Activated naive CD4-positive, alpha-beta T cell treated with anti-CD3 and anti-CD28 coated beads, Interleukin-2, amount 50 U/mL, for 72 hours (primary cell): ENCODE data around the gene AFF3. TPM values are rescaled to one million over a fixed set of nuclear protein-coding genes. Genes with fewer than 3 reads are reported as not detected.
"Not testable (repeated sequence)": the region's sequence is repeated elsewhere in the genome, so short reads cannot be mapped to it uniquely, and the experiment has no call there.

ENCODE experiments used
- ATAC-seq, 2 donors: fragments of 150-1000 bp; cut with Tn5 transposase; 2 replicates each; pipeline ENCODE4 v1.10.0; 2021; ENCODE audit warnings: mild to moderate bottlenecking in 2 of 2, moderate library complexity in 2 of 2
- DNase-seq, 2 donors: peaks; one replicate each; pipeline ENCODE4 v3.0.0; 2021 to 2022; ENCODE audit warnings: low spot score in 2 of 2
- H3K27ac Mint-ChIP-seq, 2 donors: one replicate each; pipeline ENCODE4 v1.8.0; 2022; ENCODE audit warnings: mild to moderate bottlenecking in 2 of 2, mixed read lengths in 2 of 2
- H3K36me3 Mint-ChIP-seq, 2 donors: one replicate each; pipeline ENCODE4 v1.8.0; 2022; ENCODE audit warnings: mixed read lengths in 2 of 2
- H3K9me3 Mint-ChIP-seq, 2 donors: one replicate each; pipeline ENCODE4 v1.8.0; 2022; ENCODE audit warnings: mixed read lengths in 2 of 2
- total RNA-seq, 2 donors: library from RNA; stranded (reverse); gene quantifications; one replicate each; pipeline ENCODE4 v1.2.3, GENCODE V29; 2022

AFF3 gene
- total RNA-seq, 2 donors from 2014 or later: 1.5 to 5.2 TPM

DNA sequence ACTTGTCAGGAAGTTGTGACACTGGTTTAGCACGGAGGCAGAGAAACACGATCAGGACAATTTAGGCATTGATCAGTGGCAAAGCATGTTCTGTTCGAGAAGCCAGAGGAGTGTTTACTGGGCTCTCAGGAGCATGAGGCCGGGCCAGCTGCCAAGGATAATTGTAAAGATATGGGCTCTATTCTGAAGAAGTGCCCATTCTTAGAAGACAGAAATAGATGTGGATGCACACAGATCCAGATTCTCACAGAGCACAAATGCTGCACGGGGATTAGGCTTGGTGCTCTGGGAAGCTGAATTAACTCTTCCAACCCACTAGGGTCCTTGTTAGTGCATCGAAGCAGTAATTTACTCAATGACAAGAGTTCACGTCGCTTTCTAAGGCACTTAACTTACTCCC, 16.2 kb downstream of the AFF3 start:
- ATAC-seq: no peak

GRCh38 chr2:100125626-100126025, 16.8 kb downstream of the AFF3 start:
- Mint-ChIP-seq H3K36me3 (peaks cover 23 to 28% of the 10 kb centered on the region in 2 donors), H3K9me3 (peaks cover 12 to 28% of the 10 kb centered on the region in 2 donors), H3K27ac (no peak overlapping the region)
- DNase-seq (no peak), ATAC-seq (no peak)

More for the DNA sequence above, 16.2 kb downstream of the AFF3 start:
- H3K9me3 Mint-ChIP-seq: peaks cover 12 to 27% of the 10 kb centered on the region in 2 donors
- peaks cover 19 to 28% of the 10 kb centered on the region in 2 donors for H3K36me3 Mint-ChIP-seq
- DNase-seq: no peak
- H3K27ac Mint-ChIP-seq: no peak overlapping the region

DNA sequence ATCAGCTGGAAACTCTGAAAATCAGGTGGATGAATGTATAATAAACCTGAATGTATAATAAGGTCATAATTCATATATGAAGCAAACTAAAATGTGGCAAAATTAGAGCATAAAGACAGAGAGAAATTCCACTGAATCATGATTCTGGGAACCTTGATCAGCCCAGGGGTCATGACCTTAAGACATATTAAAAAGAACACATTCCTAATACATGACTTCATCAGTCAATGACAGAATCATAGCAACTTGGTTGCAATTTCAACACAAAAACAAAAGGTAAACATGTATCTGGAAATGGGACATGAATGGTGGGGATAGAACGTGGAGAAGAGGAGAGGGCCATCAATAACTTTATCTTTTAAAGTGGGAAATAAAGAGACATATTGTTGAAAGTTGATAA, 17.6 kb downstream of the AFF3 start:
- H3K9me3 Mint-ChIP-seq: peaks cover 12 to 28% of the 10 kb centered on the region in 2 donors
- no peak overlapping the region for H3K27ac Mint-ChIP-seq
- DNase-seq: no peak
- H3K36me3 Mint-ChIP-seq: peaks cover 23 to 28% of the 10 kb centered on the region in 2 donors
- ATAC-seq: no peak

GRCh38 chr2:100121124-100121718, 21.2 kb downstream of the AFF3 start:
- no peak for DNase-seq
- Mint-ChIP-seq H3K9me3 (peaks cover 12 to 41% of the 10 kb centered on the region in 2 donors), H3K27ac (no peak overlapping the region), H3K36me3 (peaks cover 23 to 46% of the 10 kb centered on the region in 2 donors)
- ATAC-seq: no peak

DNA sequence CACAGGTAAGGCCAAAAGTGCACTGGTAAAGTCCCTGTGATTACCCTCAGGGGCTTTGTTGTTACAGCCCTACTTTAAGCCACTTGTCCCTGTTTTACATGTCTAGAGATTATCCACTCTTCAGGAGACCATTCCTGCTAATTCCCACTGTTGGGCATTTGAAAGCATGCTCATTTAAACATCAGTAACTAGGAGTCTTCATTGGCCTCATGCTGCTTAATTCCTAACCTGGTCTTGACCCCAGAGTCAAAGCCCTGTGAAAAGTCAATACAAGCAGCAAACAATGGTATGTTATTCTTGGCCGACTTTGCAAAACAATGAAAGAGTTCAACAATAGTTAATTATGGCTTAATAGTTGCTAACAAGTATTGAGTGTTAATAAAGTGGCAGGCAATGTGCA, 23.2 kb downstream of the AFF3 start:
- no peak for DNase-seq
- H3K27ac Mint-ChIP-seq: no peak overlapping the region
- ATAC-seq: no peak
- peaks cover 13 to 31% of the 10 kb centered on the region in 2 donors for H3K36me3 Mint-ChIP-seq
- H3K9me3 Mint-ChIP-seq: peaks cover 5 to 33% of the 10 kb centered on the region in 2 donors

DNA sequence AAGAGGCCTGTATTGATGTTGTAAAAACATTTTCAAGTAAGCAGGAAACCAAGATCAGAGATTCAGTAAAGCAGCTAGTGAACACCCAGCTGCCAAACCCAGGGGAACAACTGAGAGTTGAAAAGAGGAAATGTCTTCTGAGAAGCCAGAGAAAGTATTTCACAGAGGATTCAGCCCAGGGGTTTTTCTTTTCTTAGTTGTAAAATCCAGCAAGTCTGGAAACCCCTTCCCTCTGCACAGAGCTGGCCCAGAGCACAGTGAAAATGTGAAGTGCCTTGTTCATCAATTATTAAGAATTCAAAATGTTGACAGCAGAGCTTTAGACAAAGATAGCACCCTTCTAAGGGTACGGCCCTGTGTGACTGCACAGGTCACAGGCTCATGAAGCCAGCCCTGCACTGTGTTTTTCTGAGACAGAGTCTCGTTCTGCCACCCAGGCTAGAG, 28.4 kb downstream of the AFF3 start:
- Mint-ChIP-seq H3K9me3 (peaks cover 0 to 17% of the 10 kb centered on the region in 2 donors), H3K36me3 (peaks cover 0 to 24% of the 10 kb centered on the region in 2 donors), H3K27ac (no peak overlapping the region)
- DNase-seq: no peak
- ATAC-seq: peak; percentile 16 to 53

GRCh38 chr2:100110614-100111000, 31.8 kb downstream of the AFF3 start:
- Mint-ChIP-seq H3K27ac (no peak overlapping the region), H3K36me3 (peaks cover 5 to 7% of the 10 kb centered on the region in 2 donors), H3K9me3 (no peaks in the 10 kb centered on the region)
- ATAC-seq (no peak), DNase-seq (no peak)

- ATAC-seq (no peak), DNase-seq (no peak)
- Mint-ChIP-seq H3K36me3 (peaks cover 8 to 9% of the 10 kb centered on the region in 2 donors), H3K27ac (no peak overlapping the region), H3K9me3 (no peaks in the 10 kb centered on the region)
Measured at GRCh38 chr2:100109986-100110613, 32.3 kb downstream of the AFF3 start.

DNA sequence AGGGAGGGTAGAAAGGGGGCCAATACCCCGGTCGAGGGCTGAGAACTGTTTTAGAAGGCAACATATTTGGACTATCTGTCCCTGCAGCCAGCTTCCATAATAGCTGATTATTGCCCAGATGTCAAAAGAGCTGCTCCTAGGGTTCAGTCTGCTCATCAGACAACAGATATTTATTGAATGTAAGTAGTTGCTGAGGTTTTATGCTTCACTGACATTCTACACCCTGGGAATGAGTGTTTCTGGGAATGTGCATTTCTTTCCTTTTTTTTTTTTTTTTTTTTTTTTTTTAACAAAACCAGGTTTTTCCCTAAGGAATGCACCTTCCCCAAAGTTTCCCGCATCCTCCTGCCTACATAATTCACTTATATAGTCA, 33.8 kb downstream of the AFF3 start:
- H3K36me3 Mint-ChIP-seq, DNase-seq, H3K27ac Mint-ChIP-seq, H3K9me3 Mint-ChIP-seq, ATAC-seq: not testable (repeated sequence)

GRCh38 chr2:100107906-100108647, 34.3 kb downstream of the AFF3 start:
- H3K27ac Mint-ChIP-seq: no peak overlapping the region
- DNase-seq: no peak
- H3K36me3 Mint-ChIP-seq: peaks cover 8 to 9% of the 10 kb centered on the region in 2 donors
- H3K9me3 Mint-ChIP-seq: no peaks in the 10 kb centered on the region
- ATAC-seq: no peak

GRCh38 chr2:100107440-100107839, 35.0 kb downstream of the AFF3 start:
- H3K27ac Mint-ChIP-seq: no peak overlapping the region
- H3K36me3 Mint-ChIP-seq: peaks cover 8 to 9% of the 10 kb centered on the region in 2 donors
- H3K9me3 Mint-ChIP-seq: no peaks in the 10 kb centered on the region
- ATAC-seq (no peak), DNase-seq (no peak)

GRCh38 chr2:100106460-100106859, 35.9 kb downstream of the AFF3 start:
- no peak overlapping the region for H3K27ac Mint-ChIP-seq
- no peaks in the 10 kb centered on the region for H3K9me3 Mint-ChIP-seq
- H3K36me3 Mint-ChIP-seq: peaks cover 8 to 9% of the 10 kb centered on the region in 2 donors
- no peak for ATAC-seq
- DNase-seq: no peak

DNA sequence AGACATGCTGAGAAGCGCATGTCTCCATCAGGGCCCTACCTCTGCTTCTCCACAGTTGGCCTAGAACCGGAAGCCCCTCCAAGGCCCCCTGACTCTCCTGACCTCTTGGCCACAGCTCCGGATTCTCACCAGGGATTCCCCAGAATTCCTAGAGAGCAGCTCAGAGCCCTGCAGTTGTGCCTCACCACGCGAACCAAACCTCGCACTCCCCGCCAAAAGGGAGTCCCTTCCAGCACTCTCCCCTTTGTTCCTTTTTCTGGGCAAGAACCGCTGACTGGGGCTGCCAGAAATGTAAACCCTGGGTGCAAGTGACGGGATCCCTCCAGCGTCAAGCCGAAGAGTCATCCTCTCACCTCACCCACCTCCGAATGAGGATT, 36.7 kb downstream of the AFF3 start:
- ATAC-seq (no peak), DNase-seq (no peak)
- H3K9me3 Mint-ChIP-seq: no peaks in the 10 kb centered on the region
- no peak overlapping the region for H3K27ac Mint-ChIP-seq
- H3K36me3 Mint-ChIP-seq: peaks cover 8 to 9% of the 10 kb centered on the region in 2 donors

DNA sequence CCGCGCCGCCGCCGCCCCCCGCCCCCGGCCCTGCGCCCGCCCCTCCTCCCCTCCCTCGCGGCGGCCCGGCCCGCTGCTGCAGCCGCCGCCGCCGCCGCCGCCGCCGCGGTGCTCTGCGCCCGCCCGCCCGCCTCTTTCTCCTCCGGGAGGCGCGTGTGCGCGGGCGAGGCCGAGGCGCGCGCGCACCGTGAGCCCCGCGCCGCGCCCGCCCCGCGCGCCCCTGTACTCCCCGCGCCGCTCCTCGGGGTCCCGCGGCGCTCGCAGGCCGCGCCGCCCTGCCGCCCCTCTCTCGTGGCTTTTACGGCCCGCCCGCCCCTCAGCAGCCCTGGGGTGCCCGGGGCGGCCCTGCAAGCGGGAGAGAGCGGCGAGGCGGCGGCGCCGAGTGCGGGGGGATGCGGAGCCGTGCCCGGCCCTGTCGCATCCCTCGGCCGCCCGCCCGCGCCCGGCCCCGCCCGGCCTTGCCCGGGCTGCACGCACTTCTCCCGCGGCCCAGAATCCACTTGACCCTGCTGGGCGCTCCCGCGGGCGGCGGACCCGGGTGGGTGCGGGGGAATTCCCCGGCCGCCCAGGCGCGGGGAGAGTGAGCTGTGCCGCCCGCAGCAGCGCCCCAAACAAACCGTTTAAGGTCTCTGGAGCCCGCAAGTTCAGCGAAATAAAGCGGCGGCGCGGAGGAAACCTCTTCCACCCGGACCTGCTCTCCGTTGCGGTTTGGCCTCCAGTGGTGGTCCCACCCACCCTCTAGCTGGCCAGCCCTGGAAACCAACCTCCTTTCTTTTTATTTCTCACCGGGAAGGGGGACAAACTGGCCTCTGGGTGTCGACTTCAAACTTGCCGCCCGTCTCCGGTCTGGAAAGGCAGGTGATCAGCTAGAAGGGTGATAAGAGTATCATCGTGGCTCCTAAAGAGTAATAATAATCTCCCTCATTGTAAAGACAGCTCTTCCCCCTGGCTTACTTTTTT, 37.4 kb downstream of the AFF3 start:
- H3K36me3 Mint-ChIP-seq: peaks cover 8 to 9% of the 10 kb centered on the region in 2 donors
- H3K27ac Mint-ChIP-seq: no peak overlapping the region
- DNase-seq (peak in 1 of 2 donors; percentile 22), ATAC-seq (peak; percentile 68 to 78)
- no peaks in the 10 kb centered on the region for H3K9me3 Mint-ChIP-seq

DNA sequence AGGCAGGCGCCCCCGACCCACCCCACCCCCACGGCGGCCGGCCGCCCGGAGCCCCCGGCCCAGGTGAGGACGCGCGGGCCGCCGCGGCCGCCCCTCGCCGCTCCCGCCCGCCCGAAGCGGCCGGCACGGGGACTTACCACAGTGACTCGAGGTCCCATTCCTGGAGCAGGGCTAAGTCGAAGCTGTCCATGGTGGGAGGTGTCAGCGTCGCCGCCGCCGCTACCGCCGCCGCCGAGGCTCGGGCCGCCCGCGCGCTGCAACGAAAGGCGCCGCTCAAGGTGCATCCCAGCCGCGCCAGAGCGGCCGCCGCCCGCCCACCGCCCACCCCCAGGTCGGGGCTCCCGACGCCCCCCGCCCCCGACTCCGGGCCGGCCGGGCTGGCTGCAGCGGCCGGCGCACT, 38.1 kb downstream of the AFF3 start:
- H3K9me3 Mint-ChIP-seq, H3K27ac Mint-ChIP-seq, H3K36me3 Mint-ChIP-seq, DNase-seq: not testable (repeated sequence)
- peak; percentile 46 to 47 for ATAC-seq

DNA sequence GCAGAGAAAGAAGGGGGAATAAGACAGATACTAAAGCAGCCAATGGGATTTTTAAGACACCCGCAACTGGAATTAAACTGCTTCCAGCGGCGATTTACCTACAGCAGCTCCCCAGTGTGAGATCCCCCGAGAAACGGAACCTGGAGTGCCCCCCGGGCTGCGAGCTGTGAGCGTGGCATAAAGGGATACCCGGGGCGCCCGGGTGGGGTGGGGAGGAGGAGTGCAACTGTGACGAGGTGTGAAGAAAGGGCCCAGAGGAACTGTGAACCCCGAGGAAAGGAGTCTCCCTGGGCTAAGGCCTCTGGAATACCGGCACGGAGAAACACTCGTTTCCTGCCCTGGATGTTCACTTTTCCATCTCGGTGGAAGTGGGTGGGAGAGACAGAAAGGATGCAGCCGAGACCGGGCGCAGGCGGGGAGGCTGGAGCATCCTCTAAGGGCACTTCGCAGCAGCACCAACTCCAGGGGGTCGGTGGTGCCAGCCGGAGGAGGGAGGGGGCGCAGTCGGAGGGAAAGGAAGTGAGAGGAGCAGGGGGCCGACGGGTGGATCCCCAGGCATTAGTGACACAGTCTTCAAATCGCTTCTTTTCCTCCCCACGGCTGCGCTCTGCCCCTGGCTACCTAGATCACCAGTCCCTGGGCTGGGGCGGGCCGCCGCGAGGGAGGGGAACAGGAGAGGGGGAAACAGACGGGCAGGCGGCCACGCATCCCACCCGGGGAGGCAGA, 38.7 kb downstream of the AFF3 start:
- H3K36me3 Mint-ChIP-seq, ATAC-seq, H3K9me3 Mint-ChIP-seq, H3K27ac Mint-ChIP-seq, DNase-seq: not testable (repeated sequence)
